GM18519 (cell line): ENCODE data around the gene CASK.
A peak's percentile ranks its signal among the peaks of the same experiment; 100 is the strongest.
"Not testable (repeated sequence)": the region's sequence is repeated elsewhere in the genome, so short reads cannot be mapped to it uniquely, and the experiment has no call there.

Experiments
- ATAC-seq: cut with Tn5 transposase; IDR thresholded peaks from one replicate; pipeline ENCODE4 v1.9.1; 2021; ENCODE audit warnings: mild to moderate bottlenecking, moderate library complexity; ENCODE audit not compliant: unreplicated experiment, low FRiP score

CASK gene

GRCh38 chrX:41750716-41751115 lies 172.6 kb downstream of the CASK start:
- ATAC-seq, result no peak

DNA sequence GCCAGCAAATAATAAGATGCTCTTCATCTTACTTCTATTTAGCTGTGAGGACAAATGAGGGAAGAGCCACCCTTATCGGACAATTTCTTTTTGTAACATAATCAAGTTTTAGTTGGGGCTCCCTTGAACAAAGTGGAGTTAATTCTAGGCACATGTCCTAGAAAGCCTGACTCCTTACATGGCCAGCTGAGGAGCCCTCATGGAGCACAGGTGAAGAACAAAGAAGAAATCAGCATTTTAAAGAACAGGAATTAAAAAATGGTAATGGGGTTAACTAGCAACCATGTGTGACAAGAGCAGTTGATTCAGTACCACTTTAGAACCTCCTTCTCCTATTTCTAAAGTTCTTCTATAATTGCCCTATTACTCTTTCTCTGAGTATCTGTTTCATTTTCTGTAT lies 183.5 kb downstream of the CASK start:
- ATAC-seq, result no peak

GRCh38 chrX:41737065-41737464 lies 186.3 kb downstream of the CASK start:
- no peak for ATAC-seq

DNA sequence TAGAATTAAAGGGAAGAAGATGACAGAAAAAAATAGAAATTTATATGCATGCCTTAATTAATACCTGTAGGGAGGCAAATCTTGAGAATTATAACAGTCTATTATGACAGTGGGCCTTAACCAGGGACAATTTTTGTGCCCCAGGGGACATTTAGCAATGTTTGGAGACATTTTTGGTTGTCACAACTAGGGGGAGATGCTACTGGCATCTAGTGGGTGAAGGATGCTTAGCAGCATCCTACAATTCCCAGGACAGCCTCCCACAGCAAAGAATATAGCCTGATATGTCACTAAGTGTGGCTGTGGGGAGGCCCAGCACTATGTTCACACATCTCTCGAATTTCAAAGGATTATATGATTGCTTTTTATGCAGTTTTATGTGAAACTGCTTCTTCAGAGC lies 188.8 kb downstream of the CASK start:
- no peak for ATAC-seq

GRCh38 chrX:41733939-41734338 lies 189.4 kb downstream of the CASK start:
- ATAC-seq, result peak; percentile 95

- ATAC-seq, result no peak
These were observed 191.1 kb downstream of the CASK start for GRCh38 chrX:41732260-41732659.

GRCh38 chrX:41730081-41730480 lies 193.3 kb downstream of the CASK start:
- no peak for ATAC-seq

- peak; percentile 59 for ATAC-seq
These were observed 195.2 kb downstream of the CASK start for GRCh38 chrX:41728125-41728524.

DNA sequence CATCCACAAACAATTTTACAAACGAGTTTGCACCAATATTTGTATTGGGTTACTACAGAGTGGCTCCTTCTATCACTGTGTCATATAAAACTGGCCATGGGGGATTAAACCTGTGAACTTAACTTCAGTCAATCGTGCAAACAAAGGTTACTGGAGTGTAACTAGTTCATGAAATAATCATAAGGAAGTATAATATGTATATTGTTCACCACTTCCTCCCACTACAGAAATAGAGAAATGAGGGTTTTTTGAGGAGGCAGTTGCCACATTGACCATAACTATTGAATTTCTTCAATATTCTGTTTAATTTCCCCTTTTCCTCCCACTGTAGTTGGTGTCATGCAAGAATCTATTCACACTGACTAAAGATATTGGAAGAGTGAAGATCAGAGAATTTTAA lies 199.5 kb downstream of the CASK start, which contains the start of gene GPR82:
TSS of gene GPR82 (plus strand) at position 356 of the 400 bp plus-strand sequence. CDS start 2,846 bp downstream, outside the sequence.
- no peak for ATAC-seq

- ATAC-seq, result no peak
These were observed 200.3 kb downstream of the CASK start for GRCh38 chrX:41722816-41723618.

DNA sequence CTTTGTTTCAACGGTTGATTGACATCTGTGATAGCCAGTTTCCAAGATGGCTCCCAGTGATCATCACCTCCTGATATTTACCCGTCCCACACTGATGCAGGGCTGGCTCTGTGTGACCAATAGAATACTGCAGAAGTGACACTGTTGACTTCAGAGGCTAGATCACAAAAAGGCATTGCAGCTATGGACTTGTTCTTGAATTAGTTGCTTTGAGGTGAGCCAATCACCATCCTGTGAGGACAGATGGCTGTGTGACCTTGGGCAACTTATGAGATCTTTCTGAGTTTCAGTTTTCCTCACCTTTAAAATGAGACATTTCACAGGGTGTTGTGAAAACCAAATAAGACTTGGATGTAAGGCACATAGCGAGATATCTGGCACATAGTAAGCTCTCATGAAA lies 201.1 kb downstream of the CASK start:
- ATAC-seq, result no peak

- no peak for ATAC-seq
These were observed 201.8 kb downstream of the CASK start for GRCh38 chrX:41721590-41721989.

- ATAC-seq, result peak; percentile 82
These were observed 203.1 kb downstream of the CASK start for GRCh38 chrX:41720125-41720779.

DNA sequence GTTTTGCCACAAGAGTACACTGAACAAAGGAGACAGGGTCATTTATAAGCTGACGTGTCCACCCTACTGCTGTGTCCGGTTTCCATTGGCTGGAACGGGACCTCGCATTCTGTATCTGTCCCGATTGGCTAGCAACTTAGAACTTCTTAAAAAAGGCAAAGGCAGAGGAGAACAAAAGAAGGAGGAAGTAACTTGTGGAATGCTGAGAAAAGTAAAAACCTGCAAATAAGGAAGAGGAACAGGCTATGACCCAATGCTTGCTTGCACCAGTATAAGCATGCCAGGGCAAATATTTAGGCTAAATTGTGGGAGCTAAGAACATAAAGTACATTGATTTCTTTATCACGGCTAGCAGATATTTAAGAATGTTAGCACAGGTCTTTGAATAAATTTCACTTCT lies 203.7 kb downstream of the CASK start:
- not testable (repeated sequence) for ATAC-seq

DNA sequence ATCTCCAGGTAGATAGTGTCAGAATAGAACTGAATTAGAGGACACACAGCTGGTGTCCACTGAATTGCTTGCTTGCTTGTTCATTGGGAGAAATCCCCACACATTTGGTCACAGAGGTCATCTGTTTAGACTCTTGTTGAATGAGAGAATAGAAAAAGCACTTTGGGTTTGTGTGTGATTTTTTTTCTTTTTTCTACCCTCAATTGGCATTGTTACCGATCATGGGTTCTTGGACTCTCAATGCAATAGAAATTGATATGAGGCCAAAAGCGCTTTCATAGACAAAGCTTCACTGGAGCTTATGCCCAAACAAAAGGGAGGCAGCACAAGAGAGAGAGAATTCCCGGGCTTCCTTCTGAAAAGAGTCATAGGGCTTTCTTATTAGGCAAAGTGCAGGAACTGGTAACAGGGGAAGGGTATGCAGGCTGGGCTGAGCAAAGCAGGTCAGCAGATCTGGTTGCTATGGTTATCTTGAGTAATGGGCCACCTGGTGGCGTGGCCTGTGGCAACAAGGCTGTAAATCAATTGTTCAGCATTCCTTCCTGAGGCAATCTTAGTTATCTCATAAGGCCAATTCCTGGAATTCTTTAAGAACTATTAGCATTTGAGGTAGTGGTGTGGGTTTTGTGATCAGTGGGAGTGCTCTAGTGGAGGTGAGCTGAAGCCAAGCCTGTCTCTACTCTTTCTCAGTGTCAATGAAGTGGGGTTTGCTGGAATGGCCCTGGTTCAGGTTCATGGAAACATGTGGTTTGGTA lies 204.7 kb downstream of the CASK start:
- ATAC-seq, result no peak

GRCh38 chrX:41716767-41717473 lies 206.4 kb downstream of the CASK start:
- ATAC-seq, result no peak

DNA sequence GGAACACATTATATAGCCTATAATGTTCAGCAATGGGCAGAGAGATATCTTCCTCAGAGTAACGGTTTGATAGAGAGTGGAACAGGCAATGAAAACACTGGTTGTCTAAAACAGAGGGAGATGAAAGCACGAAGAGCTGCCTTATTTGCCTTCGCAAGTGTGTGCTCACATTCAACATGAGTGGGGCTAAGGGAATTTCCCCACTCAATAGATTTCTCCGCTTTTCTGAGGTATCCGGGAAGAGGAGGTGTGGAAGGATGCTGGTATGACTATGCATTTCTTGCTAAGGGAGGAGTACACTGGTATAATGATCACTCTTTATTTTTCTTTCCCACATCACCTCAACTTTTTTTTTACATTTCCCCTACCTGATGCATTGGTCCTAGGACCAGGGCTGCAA lies 207.1 kb downstream of the CASK start:
- no peak for ATAC-seq

DNA sequence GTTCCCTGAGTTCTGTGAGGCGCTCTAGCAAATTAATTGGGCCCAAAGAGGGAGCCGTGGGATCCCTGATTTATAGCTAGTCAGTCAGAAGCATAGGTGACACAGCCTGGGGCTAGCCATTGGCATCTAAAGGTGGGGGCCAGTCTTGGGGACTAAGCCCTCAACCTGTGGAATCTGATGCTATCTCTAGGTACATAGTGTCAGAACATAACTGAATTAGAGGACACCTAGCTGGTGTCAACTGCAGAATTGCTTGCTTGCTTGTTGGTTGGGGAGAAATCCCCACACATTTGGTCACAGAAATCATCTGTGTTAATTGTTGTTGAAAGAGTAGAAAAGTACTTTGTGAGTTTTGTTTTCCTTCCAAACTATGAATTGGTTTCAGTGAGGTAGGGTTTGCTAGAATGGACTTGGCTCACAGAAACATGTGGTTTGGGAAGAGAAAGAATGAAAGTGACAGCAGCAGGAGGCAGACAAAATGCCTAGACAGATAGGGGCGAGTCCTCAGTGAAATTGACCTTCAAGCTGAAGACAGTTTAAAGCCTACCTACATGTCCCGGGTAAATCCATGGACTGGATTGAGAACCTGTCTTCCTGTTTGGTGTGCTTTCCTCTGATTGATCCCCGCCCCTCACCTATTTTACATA lies 212.2 kb downstream of the CASK start:
- ATAC-seq, result no peak

DNA sequence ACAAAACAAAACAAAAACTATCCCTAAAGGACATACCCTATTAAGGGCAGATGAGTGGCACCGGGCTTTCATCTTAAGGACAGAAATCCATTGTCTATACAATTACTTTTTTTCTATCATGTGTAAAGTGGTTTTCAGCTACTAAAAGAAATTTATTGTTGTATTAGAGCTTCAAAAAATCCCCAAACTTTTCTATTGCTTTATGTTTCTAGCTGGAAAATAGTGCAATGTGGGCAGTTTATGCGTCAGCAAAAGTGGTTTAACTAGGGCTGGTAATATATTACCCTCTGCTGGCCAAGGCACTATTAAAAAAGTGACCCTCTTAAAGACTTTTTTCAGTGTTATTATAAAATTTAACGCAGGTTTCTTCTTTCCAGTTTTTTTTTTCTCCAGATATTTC lies 214.9 kb downstream of the CASK start:
- ATAC-seq, result no peak

DNA sequence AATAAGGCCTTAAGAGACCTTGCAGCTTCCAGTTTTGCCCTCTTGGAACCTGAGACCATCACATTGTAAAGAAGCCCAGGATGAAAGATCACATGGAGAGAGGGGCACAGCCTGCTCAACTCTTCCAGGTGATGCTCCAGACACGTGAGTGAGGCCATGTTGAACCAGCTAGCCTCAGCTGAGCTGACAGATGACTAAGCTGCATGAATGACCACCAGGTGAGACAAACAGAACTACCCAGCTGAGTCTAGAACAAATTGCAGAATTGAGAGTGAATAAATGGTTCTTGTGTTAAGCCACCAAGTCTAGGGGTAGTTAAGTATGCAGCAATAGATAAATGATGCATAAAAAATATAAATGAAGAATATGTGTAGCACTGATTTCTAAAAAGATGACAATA lies 216.1 kb downstream of the CASK start:
- ATAC-seq, result no peak
